Caki2 (cell line): ENCODE results near the gene NAGPA. TPM values are rescaled to one million over a fixed set of nuclear protein-coding genes. Genes with fewer than 3 reads are reported as not detected.

Source experiments
- DNase-seq: peaks from one replicate; pipeline ENCODE4 v3.0.0-alpha.2; 2015; ENCODE audit warnings: low read depth
- in situ Hi-C: cut with HindIII; loops from 2 replicates; pipeline ENCODE4 v1.10.0; 2016; ENCODE audit warnings: low sequenced_read_pairs, low pct_unique_long_range_greater_than_20kb, mixed read lengths
- total RNA-seq: library from RNA; depleted of rRNA; stranded (reverse); fragments of >200 nt; shearing (Covaris generic); gene quantifications from 2 replicates; pipeline ENCODE4 v1.2.3, GENCODE V29; 2014; ENCODE audit warnings: low replicate concordance

NAGPA gene
- total RNA-seq, 1 experiment from 2014 or later, result 51.4 TPM

GRCh38 chr16:5010576-5011329, 23.0 kb downstream of the NAGPA start:
- in situ Hi-C loops, result no loop called here
- DNase-seq, result no peak

- in situ Hi-C loops, result no loop called here
- DNase-seq, result no peak
Observed at GRCh38 chr16:5008311-5008731, 25.4 kb downstream of the NAGPA start.

GRCh38 chr16:5007256-5007655, 26.5 kb downstream of the NAGPA start:
- in situ Hi-C loops, result no loop called here
- no peak for DNase-seq

GRCh38 chr16:5006348-5007193, 27.2 kb downstream of the NAGPA start:
- DNase-seq, result no peak
- in situ Hi-C loops, result no loop called here

GRCh38 chr16:5005916-5006315, 27.8 kb downstream of the NAGPA start:
- in situ Hi-C loops, result no loop called here

GRCh38 chr16:5004311-5004710, 29.4 kb downstream of the NAGPA start:
- no peak for DNase-seq
- in situ Hi-C loops, result no loop called here

More at GRCh38 chr16:5005916-5006315, 27.8 kb downstream of the NAGPA start:
- DNase-seq, result no peak

GRCh38 chr16:5003828-5004227, 29.9 kb downstream of the NAGPA start:
- no peak for DNase-seq
- in situ Hi-C loops, result no loop called here

GRCh38 chr16:5003211-5003610, 30.5 kb downstream of the NAGPA start:
- DNase-seq, result no peak
- in situ Hi-C loops, result no loop called here

GRCh38 chr16:5002699-5003143, 31.0 kb downstream of the NAGPA start:
- in situ Hi-C loops, result no loop called here
- no peak for DNase-seq

GRCh38 chr16:5001986-5002385, 31.7 kb downstream of the NAGPA start:
- no peak for DNase-seq
- in situ Hi-C loops, result no loop called here

- no peak for DNase-seq
- in situ Hi-C loops, result no loop called here
Observed at GRCh38 chr16:5001571-5001970, 32.2 kb downstream of the NAGPA start.

- no peak for DNase-seq
- in situ Hi-C loops, result no loop called here
Observed at GRCh38 chr16:5000573-5001001, 33.1 kb downstream of the NAGPA start.

GRCh38 chr16:4994719-4995434, 38.9 kb downstream of the NAGPA start:
- DNase-seq, result no peak
- in situ Hi-C loops, result no loop called here

GRCh38 chr16:4991754-4992153, 42.0 kb downstream of the NAGPA start:
- DNase-seq, result no peak
- in situ Hi-C loops, result no loop called here

GRCh38 chr16:4990415-4990814, 43.3 kb downstream of the NAGPA start:
- in situ Hi-C loops, result no loop called here
- DNase-seq, result no peak

- DNase-seq, result no peak
- in situ Hi-C loops, result no loop called here
Observed at GRCh38 chr16:4989391-4990006, 44.2 kb downstream of the NAGPA start.

- in situ Hi-C loops, result no loop called here
- no peak for DNase-seq
Observed at GRCh38 chr16:4988647-4989046, 45.1 kb downstream of the NAGPA start.

GRCh38 chr16:4987580-4988374, 46.0 kb downstream of the NAGPA start:
- in situ Hi-C loops, result no loop called here
- no peak for DNase-seq
